NB4 (cell line): ENCODE results near the gene FOXP1.
A peak's percentile ranks its signal among the peaks of the same experiment; 100 is the strongest.

Experiments used
- DNase-seq: peaks from one replicate; pipeline ENCODE4 v3.0.0; 2010; ENCODE audit warnings: low read depth
- H3K4me3 ChIP-seq: one replicate; pipeline ENCODE4 v1.5.1; 2011; ENCODE audit warnings: mild to moderate bottlenecking, low read depth, low read length, moderate library complexity
- CTCF ChIP-seq: IDR thresholded peaks from one replicate; pipeline ENCODE4 v1.5.1; 2012; ENCODE audit warnings: low read depth, low read length
- MAX ChIP-seq: IDR thresholded peaks from 2 replicates; pipeline ENCODE4 v1.6.1; 2011; ENCODE audit warnings: low read depth, low read length
- MYC ChIP-seq: IDR thresholded peaks from 2 replicates; pipeline ENCODE4 v1.6.1; 2011; ENCODE audit warnings: low read depth, low read length
- POLR2A ChIP-seq: IDR thresholded peaks from 2 replicates; pipeline ENCODE4 v1.6.1; 2011; ENCODE audit warnings: mild to moderate bottlenecking; ENCODE audit not compliant: insufficient read length; ENCODE audit errors: extremely low read depth

The FOXP1 gene

GRCh38 chr3:71461749-71462483, 121.6 kb downstream of the FOXP1 start:
- no peak for DNase-seq
- H3K4me3 ChIP-seq = no peak overlapping the region
- TF ChIP-seq MYC = no peak

- TF ChIP-seq MYC (no peak), POLR2A (no peak), CTCF (no peak), MAX (no peak)
- no peak for DNase-seq
- no peak overlapping the region for H3K4me3 ChIP-seq
These were observed 122.4 kb downstream of the FOXP1 start for GRCh38 chr3:71461114-71461513.

DNA sequence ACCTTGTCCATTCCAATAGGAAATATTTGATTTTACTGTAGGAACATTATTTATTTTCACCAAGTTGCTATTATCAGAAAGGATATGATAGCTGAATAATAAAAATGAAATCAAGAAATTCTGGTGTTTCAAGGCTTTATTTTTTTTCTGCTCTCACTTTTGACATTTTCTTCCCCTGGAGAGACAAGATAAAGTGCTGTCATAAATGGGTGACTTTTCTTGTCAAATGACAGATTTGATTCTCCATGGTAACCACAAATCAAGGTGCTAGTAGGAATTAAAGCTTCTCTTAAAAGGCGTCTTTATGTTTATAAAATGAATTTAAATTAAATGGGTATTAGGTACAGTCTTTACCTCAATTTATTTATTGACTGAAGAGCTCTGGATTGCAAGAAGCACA, 124.6 kb downstream of the FOXP1 start:
- H3K4me3 ChIP-seq = no peak overlapping the region
- TF ChIP-seq POLR2A (no peak), MYC (no peak), MAX (no peak), CTCF (no peak)
- no peak for DNase-seq

DNA sequence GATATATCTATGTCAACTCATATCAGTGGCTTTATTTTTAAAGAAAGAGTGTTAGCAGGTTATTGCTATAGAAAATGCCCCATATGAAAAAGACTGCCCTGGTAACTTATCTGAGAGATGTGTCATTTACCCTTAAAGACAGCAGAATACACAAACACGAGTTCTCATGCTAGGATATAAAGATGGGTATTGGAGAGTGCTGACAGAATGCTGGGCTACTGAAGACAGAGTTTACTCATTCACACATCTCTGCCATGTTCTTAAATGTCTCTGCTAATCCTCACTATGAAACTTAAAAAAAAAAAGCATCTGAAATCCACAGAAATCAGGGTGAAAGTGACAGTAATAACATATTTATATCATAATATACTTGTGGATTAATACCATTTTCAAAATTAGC, 126.7 kb downstream of the FOXP1 start:
- H3K4me3 ChIP-seq = no peak overlapping the region
- no peak for DNase-seq
- TF ChIP-seq MAX (no peak), POLR2A (no peak), CTCF (no peak), MYC (no peak)

- DNase-seq = peak; percentile 36
- TF ChIP-seq POLR2A (no peak), MYC (no peak), CTCF (no peak), MAX (no peak)
- no peak overlapping the region for H3K4me3 ChIP-seq
These were observed 127.4 kb downstream of the FOXP1 start for GRCh38 chr3:71456156-71456555.

- TF ChIP-seq MAX = 0 out of 2 replicates have a peak, but pooled peaks have one; percentile 27
- no peak for TF ChIP-seq POLR2A
- no peak for DNase-seq
- no peak overlapping the region for H3K4me3 ChIP-seq
These were observed 128.8 kb downstream of the FOXP1 start for GRCh38 chr3:71454512-71455403.
